Kidney capillary endothelial cell (primary cell): ENCODE measurements around the gene GNPAT.

Source experiments
- DNase-seq: peaks from one replicate; pipeline ENCODE4 v3.0.0-alpha.2; 2018; ENCODE audit warnings: low spot score

The GNPAT gene

GRCh38 chr1:231317306-231318014 lies 76.4 kb downstream of the GNPAT start:
- no peak for DNase-seq

- no peak for DNase-seq
Observed at GRCh38 chr1:231318015-231318355, 77.0 kb downstream of the GNPAT start.

- no peak for DNase-seq
Observed at GRCh38 chr1:231318568-231318967, 77.6 kb downstream of the GNPAT start.

GRCh38 chr1:231319080-231319479 lies 78.1 kb downstream of the GNPAT start:
- DNase-seq: no peak

- DNase-seq: no peak
Observed at GRCh38 chr1:231322880-231323530, 82.0 kb downstream of the GNPAT start.

GRCh38 chr1:231324660-231325059 lies 83.6 kb downstream of the GNPAT start:
- DNase-seq: no peak

- no peak for DNase-seq
Observed at GRCh38 chr1:231326248-231326647, 85.2 kb downstream of the GNPAT start.
